ENCODE data around the gene MYEOV.

MYEOV gene

DNA sequence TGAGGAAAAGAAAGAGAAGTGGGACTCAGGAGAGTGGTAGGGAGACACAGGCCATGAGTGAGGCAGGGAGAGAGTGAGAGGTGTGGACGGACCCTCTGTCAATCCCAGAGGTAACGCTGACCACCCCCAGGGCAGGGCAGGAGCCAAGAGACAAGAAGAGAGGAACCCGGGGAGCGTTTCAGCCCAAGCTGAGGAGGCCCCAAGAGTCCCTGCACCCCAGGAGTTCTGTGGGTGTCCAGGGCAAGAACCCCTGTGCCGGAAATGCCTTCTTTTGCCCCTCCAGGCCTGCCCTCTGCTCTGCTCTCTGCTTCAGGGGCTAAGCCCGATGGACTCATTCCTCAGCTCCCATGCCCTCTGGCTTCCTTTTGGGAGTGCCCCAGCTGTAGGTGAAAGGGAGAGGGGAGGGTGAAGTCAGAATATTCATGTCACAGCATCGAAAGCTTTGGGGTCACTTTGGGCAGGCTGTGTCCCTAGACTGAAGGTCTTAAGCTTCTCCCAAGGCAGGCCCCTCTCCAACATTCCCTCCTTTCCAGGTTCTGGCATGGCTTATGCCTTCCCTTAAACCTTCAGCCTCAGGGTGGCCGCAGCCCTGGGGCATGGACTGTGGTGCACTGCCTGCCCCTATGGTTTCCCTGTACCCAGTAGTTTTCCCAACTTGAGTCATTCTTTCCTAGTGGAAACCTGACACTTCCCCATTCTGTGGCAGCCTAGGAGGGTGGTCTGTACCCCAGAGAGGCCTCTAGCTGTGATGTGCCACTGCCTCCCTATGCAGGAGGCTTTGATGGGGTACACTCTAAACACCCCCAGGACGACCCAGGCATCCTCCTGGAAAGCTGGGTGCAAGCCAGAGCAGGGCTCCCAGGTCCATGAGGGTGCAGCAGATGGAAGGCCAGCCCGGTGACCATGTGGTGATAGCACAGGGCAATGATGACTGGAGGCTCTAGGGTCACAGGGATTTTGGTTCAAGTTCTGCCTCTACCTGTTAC is 27.1 kb downstream of the MYEOV start:
- TF ChIP-seq, protein P1, sequence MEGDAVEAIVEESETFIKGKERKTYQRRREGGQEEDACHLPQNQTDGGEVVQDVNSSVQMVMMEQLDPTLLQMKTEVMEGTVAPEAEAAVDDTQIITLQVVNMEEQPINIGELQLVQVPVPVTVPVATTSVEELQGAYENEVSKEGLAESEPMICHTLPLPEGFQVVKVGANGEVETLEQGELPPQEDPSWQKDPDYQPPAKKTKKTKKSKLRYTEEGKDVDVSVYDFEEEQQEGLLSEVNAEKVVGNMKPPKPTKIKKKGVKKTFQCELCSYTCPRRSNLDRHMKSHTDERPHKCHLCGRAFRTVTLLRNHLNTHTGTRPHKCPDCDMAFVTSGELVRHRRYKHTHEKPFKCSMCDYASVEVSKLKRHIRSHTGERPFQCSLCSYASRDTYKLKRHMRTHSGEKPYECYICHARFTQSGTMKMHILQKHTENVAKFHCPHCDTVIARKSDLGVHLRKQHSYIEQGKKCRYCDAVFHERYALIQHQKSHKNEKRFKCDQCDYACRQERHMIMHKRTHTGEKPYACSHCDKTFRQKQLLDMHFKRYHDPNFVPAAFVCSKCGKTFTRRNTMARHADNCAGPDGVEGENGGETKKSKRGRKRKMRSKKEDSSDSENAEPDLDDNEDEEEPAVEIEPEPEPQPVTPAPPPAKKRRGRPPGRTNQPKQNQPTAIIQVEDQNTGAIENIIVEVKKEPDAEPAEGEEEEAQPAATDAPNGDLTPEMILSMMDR (IDR thresholded peaks at IDR 0.05; ENCODE audit: insufficient read depth, low read depth, low read length, missing control alignments), result no peak

DNA sequence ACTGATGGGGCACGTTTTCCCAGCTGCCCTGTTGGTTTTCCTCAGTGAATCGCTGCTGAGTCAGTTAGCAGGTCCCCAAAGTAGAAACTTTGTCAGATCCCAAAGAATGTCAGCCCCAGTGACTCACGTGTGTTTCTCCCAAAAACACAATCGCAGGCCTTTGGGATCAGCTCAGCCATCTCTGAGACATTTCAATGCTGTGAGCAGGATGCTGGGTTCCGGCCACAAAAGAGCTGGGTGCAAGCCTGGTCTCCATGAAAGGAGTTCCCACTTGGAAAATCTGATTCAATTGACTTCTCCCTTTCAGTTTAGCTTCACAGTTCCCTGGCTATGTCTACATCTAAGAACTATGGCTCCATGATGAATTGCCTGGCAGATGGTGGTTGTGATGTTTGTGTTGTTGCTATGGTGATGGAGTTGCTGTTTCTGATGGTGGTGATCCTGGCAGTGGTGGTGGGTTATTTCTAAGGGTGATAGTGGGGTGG is 28.0 kb downstream of the MYEOV start:
- TF ChIP-seq, protein P1 (IDR thresholded peaks at IDR 0.05; ENCODE audit: insufficient read depth, low read depth, low read length, missing control alignments), result no peak
- no peak overlapping the region for H3K4me3 ChIP-seq (ENCODE audit: low read depth, low read length)
- no peak for DNase-seq (ENCODE audit: low read depth)

More for the DNA sequence above, 27.1 kb downstream of the MYEOV start:
- no peak for DNase-seq (ENCODE audit: low read depth)
- no peak overlapping the region for H3K4me3 ChIP-seq (ENCODE audit: low read depth, low read length)

DNA sequence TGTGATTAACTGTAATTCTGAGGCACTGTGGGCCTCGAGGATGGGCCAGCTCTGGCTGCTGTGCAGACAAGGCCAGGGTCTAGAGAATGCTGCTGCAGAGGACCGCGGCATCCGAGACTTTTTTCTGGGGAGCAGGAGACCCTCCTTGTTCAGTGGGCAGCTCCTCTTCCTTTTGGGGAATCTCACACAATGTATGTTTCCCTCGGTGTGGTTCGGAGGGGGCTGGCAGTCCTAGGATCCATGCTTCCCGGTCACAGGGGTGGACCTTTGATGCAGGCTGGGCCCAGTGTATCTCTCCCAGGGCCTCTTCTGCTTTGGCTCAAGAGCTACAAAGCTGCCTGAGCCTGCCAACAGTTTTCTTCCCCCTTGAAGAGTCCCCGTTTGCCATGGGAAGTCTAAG is 31.5 kb downstream of the MYEOV start:
- DNase-seq (ENCODE audit: low read depth), result no peak
- H3K4me3 ChIP-seq (ENCODE audit: low read depth, low read length), result no peak overlapping the region
- TF ChIP-seq, protein P1 (IDR thresholded peaks at IDR 0.05; ENCODE audit: insufficient read depth, low read depth, low read length, missing control alignments), result no peak

DNA sequence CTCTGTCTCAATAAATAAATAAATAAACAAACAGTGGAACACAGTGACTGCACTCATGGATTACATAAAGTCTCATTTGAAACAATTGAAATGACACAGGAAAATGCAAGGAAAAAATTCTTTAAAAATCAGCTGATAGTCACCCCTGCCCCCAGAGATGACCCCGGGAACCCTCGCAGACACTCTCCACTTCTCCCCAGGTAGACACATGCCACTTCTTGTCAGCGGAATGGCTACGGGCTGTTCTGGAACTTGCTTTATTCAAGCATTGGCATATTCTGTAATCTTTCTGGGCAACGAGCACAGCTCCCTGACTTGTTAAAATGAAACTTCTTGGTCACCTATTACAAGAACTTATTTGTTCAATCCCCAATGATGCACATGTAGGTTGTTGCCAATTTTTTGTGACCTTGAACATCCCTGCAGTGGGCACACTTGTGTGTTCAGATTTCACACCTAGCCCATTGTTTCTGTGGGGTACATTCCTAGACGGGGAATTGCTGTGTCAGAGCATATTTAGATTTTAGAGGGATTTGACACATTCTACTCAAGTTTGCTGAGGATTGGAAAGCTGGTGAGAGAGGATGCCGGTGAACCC is 32.8 kb downstream of the MYEOV start:
- DNase-seq (ENCODE audit: low read depth), result no peak
- H3K4me3 ChIP-seq (ENCODE audit: low read depth, low read length), result no peak overlapping the region
- TF ChIP-seq, protein P1 (IDR thresholded peaks at IDR 0.05; ENCODE audit: insufficient read depth, low read depth, low read length, missing control alignments), result no peak

DNA sequence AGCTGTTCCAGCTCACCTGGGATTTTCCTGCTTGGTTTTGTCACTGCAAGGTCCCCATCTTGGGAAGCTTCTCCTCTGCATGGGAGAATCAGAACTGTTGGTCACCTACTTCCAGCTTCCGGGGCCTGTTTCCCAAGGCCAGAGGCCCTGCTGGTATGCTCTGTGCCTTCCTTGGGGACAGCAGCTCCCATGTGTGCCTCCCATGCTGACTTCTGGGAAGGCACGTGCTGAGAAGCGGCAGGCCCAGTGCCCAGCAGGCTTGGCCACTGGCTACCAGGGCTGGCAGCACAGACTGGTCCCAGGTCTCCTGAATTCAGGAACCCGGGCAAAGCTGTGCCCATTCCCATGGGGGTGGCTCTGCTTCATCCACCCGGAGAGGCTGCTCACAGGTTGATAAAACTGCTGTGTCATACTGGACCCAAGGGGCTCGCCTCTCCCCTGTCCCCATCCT is 33.8 kb downstream of the MYEOV start:
- TF ChIP-seq, protein P1 (IDR thresholded peaks at IDR 0.05; ENCODE audit: insufficient read depth, low read depth, low read length, missing control alignments), result no peak
- DNase-seq (ENCODE audit: low read depth), result no peak
- no peak overlapping the region for H3K4me3 ChIP-seq (ENCODE audit: low read depth, low read length)

DNA sequence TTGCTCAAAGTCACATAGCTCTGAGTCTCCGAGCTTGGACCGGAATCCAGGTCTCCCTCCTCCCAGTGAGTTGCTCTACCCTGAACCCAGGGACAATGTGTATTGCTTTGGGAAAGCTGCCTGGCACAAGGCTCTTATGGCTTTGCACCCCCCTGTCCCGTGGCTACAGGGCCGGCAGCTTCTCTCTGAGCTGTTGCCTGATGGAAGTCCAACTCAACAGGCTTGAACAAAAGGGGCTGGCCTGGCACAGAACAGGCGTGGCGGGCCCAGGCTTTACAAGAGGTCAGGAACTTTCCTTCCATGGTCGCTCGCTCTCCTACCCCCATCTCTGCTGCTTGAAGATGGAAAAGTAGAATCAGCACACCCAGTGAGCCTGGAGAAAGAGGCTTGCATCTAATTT is 34.3 kb downstream of the MYEOV start:
- TF ChIP-seq, protein P1 (IDR thresholded peaks at IDR 0.05; ENCODE audit: insufficient read depth, low read depth, low read length, missing control alignments), result no peak
- no peak for DNase-seq (ENCODE audit: low read depth)
- no peak overlapping the region for H3K4me3 ChIP-seq (ENCODE audit: low read depth, low read length)
